GM12878 (cell line): ENCODE data around the gene OOSP3. TPM values are rescaled to one million over a fixed set of nuclear protein-coding genes. Genes with fewer than 3 reads are reported as not detected.

Experiments
- ATAC-seq: fragments of 200-7000 bp; cut with Tn5 transposase; 3 replicates; pipeline ENCODE4 v1.9.1; 2020; ENCODE audit warnings: mild to moderate bottlenecking, moderate library complexity
- BruUV-seq: library from RNA; stranded (reverse); fragments of 400-500 nt; replicated peaks from 2 replicates; lab custom pipeline; 2021; lab: Mats Ljungman, UMichigan
- CTCF ChIA-PET: fragments of 300-600 bp; sonication (Branson Sonifier 250); formaldehyde crosslinking; extraction: SDS; loops from one replicate; lab custom pipeline; 2021; ENCODE audit warnings: inconsistent platforms; lab: Yijun Ruan, JAX
- POLR2A ChIA-PET: fragments of 350-600 bp; formaldehyde crosslinking; extraction: SDS; loops from one replicate; lab custom pipeline; 2021; ENCODE audit warnings: inconsistent platforms; lab: Charles Lee
- RAD21 ChIA-PET: fragments of 300-600 bp; sonication (Branson Sonifier 250); formaldehyde crosslinking; loops from one replicate; lab custom pipeline; 2023; ENCODE audit warnings: antibody characterized with exemption; ENCODE audit not compliant: unreplicated experiment; lab: Charles Lee
- SMC1A ChIA-PET: fragments of 300-600 bp; sonication (Branson Sonifier 250); formaldehyde crosslinking; loops from one replicate; lab custom pipeline; 2023; ENCODE audit not compliant: unreplicated experiment, uncharacterized antibody; lab: Charles Lee
- DNase-seq: peaks from one replicate; pipeline ENCODE4 v3.0.0-alpha.2; 2011; ENCODE audit warnings: low read depth, low spot score
- FAIRE-seq: peaks from 3 replicates; lab custom pipeline; 2011; peaks lifted over from hg19 to GRCh38; lab: Jason Lieb, UNC
- H2AFZ ChIP-seq: 2 replicates; pipeline ENCODE4 v1.6.0; 2011; ENCODE audit warnings: low read depth, low read length, control low read depth; ENCODE audit not compliant: control insufficient read depth
- H3K27ac ChIP-seq: 2 replicates; pipeline ENCODE4 v1.5.1; 2011; ENCODE audit warnings: control low read depth; ENCODE audit not compliant: control insufficient read depth, insufficient read depth
- H3K27me3 ChIP-seq, 2 experiments: replicated peaks in 1 of 2; 2 replicates each; pipeline versions ENCODE4 v1.6.0 to v1.6.1; 2011; ENCODE audit warnings: low read length in 1 of 2; ENCODE audit not compliant: control insufficient read depth in 2 of 2, insufficient read depth in 2 of 2
- H3K36me3 ChIP-seq, 2 experiments: 2 replicates each; pipeline ENCODE4 v1.5.1; 2011; ENCODE audit warnings: low read length in 1 of 2; ENCODE audit not compliant: control insufficient read depth in 2 of 2, insufficient read depth in 2 of 2
- H3K4me1 ChIP-seq: 2 replicates; pipeline ENCODE4 v1.6.1; 2011; ENCODE audit warnings: mild to moderate bottlenecking, low read length, moderate library complexity, mixed read lengths; ENCODE audit not compliant: control insufficient read depth, insufficient read depth
- H3K4me2 ChIP-seq: 2 replicates; pipeline ENCODE4 v1.6.0; 2011; ENCODE audit warnings: control low read depth; ENCODE audit not compliant: control insufficient read depth, insufficient read depth
- H3K4me3 ChIP-seq: fragments of 200-600 bp; sonication (generic); 2 replicates; pipeline ENCODE4 v1.5.1; 2016
- H3K79me2 ChIP-seq: 2 replicates; pipeline ENCODE4 v1.6.0; 2011; ENCODE audit warnings: low read length; ENCODE audit not compliant: control insufficient read depth, insufficient read depth
- H3K9ac ChIP-seq: 2 replicates; pipeline ENCODE4 v1.8.0; 2011; ENCODE audit warnings: low read length, control low read depth, mixed read lengths; ENCODE audit not compliant: control insufficient read depth, insufficient read depth
- H3K9me3 ChIP-seq: replicated peaks from 3 replicates; pipeline ENCODE4 v1.5.1; 2011; ENCODE audit warnings: mild to moderate bottlenecking, low read length; ENCODE audit not compliant: control insufficient read depth, insufficient read depth
- H4K20me1 ChIP-seq: 2 replicates; pipeline ENCODE4 v1.6.0; 2011; ENCODE audit not compliant: control insufficient read depth, insufficient read depth
- BHLHE40 ChIP-seq, 2 experiments: fragments of 450-650 bp in 1 of 2; IDR thresholded peaks; 2 replicates each; pipeline ENCODE4 v1.6.1; 2011 to 2017; ENCODE audit warnings: low read depth in 2 of 2, borderline replicate concordance in 1 of 2, improper control_type of control experiment in 1 of 2, low read length in 1 of 2, mild to moderate bottlenecking in 1 of 2
- CEBPB ChIP-seq, 2 experiments: fragments of 150-350 bp in 1 of 2; IDR thresholded peaks; 2 replicates each; pipeline ENCODE4 v1.6.1; 2012 to 2014; ENCODE audit warnings: low read depth in 2 of 2, low read length in 2 of 2, borderline replicate concordance in 1 of 2, inconsistent platforms in 1 of 2
- CREB1 ChIP-seq: IDR thresholded peaks from 2 replicates; pipeline ENCODE4 v1.6.1; 2012; ENCODE audit warnings: low read depth, mild to moderate bottlenecking, inconsistent platforms
- EGR1 ChIP-seq, 2 experiments: IDR thresholded peaks; 1 replicate in 1 of 2; 2 replicates in 1 of 2; pipeline ENCODE4 v1.6.1; 2011 to 2012; ENCODE audit warnings: low read depth in 2 of 2, low read length in 2 of 2, borderline replicate concordance in 1 of 2, mild to moderate bottlenecking in 1 of 2, moderate library complexity in 1 of 2
- ELK1 ChIP-seq: IDR thresholded peaks from 2 replicates; pipeline ENCODE4 v1.6.1; 2012; ENCODE audit warnings: low read depth, low read length, improper control_type of control experiment
- EZH2 ChIP-seq: IDR thresholded peaks from 2 replicates; pipeline ENCODE4 v1.6.1; 2012; ENCODE audit warnings: low read depth, mild to moderate bottlenecking, control low read depth, inconsistent platforms, low read length, borderline replicate concordance; ENCODE audit not compliant: control insufficient read depth
- HDAC6 ChIP-seq: fragments of 200-600 bp; sonication (generic); IDR thresholded peaks from one replicate; pipeline ENCODE4 v1.8.0; 2017; ENCODE audit warnings: antibody characterized with exemption; ENCODE audit not compliant: unreplicated experiment
- HDGF ChIP-seq: fragments of 450-650 bp; IDR thresholded peaks from 2 replicates; pipeline ENCODE4 v1.6.1; 2016; ENCODE audit warnings: antibody characterized with exemption
- IRF4 ChIP-seq: IDR thresholded peaks from 2 replicates; pipeline ENCODE4 v1.6.1; 2011; ENCODE audit warnings: low read depth, low read length
- NFYB ChIP-seq: IDR thresholded peaks from 2 replicates; pipeline ENCODE4 v1.6.1; 2011; ENCODE audit warnings: low read depth, mild to moderate bottlenecking, low read length, improper control_type of control experiment, moderate library complexity; ENCODE audit not compliant: insufficient read depth
- NR2C2 ChIP-seq: IDR thresholded peaks from 2 replicates; pipeline ENCODE4 v1.6.1; 2011; ENCODE audit warnings: borderline replicate concordance, low read depth; ENCODE audit not compliant: control insufficient read depth, insufficient read length
- NR2F1 ChIP-seq: fragments of 450-650 bp; conservative IDR thresholded peaks from 2 replicates; pipeline ENCODE4 v1.6.1; 2017; ENCODE audit warnings: mild to moderate bottlenecking
- SMAD5 ChIP-seq: IDR thresholded peaks from 2 replicates; pipeline ENCODE4 v1.6.1; 2016; ENCODE audit warnings: antibody characterized with exemption, low read depth
- ZBED1 ChIP-seq: IDR thresholded peaks from 2 replicates; pipeline ENCODE4 v1.6.1; 2016; ENCODE audit warnings: borderline replicate concordance
- WGBS: methylation state at CpG from one replicate; pipeline ENCODE4 v1.1.6; 2016; ENCODE audit warnings: low lambda C conversion rate; ENCODE audit not compliant: insufficient replicate concordance, insufficient coverage; ENCODE audit errors: missing lambda C conversion rate; 5-methylcytosine and 5-hydroxymethylcytosine counted together
- in situ Hi-C: fragments of 300-500 bp; cut with MboI; formaldehyde crosslinking; loops from 9 replicates; pipeline ENCODE4 v1.14.3; 2018; ENCODE audit warnings: mixed read lengths
- intact Hi-C: fragments of 100-400 bp; cut with micrococcal nuclease; formaldehyde crosslinking; loops from one replicate; pipeline ENCODE4 v1.14.2; 2022; ENCODE audit not compliant: unreplicated experiment
- polyA plus RNA-seq, 11 experiments: library from polyadenylated mRNA; depleted of rRNA in 4 of 11; unstranded in 6 of 11; stranded (reverse) in 5 of 11; fragments of >200 nt; fragmentation: Nextera tagmentation in 4 of 11; fragmentation: Illumina TruSeq in 1 of 11; extraction: Ambion mirVana in 4 of 11; extraction: Trizol in 1 of 11; gene quantifications; 1 replicate in 1 of 11; 2 replicates in 10 of 11; pipeline versions ENCODE4 v1.2.1 to v1.2.3, GENCODE V29; 2011 to 2016; ENCODE audit warnings: inconsistent platforms in 2 of 11, missing spikeins in 2 of 11, low read depth in 1 of 11
- total RNA-seq, 4 experiments: library from RNA; depleted of rRNA in 3 of 4; stranded (reverse); fragments of >200 nt in 3 of 4; fragmentation: Illumina TruSeq in 1 of 4; extraction: Trizol in 1 of 4; gene quantifications; 2 replicates each; pipeline versions ENCODE4 v1.2.1 to v1.2.3, GENCODE V29; 2013 to 2021
- TF ChIP-seq, protein P1 (sequence below): IDR thresholded peaks from 2 replicates; pipeline ENCODE4 v1.6.1; 2011; ENCODE audit warnings: borderline replicate concordance, low read depth, mild to moderate bottlenecking, moderate library complexity, low read length; ENCODE audit not compliant: insufficient read depth, poor library complexity, severe bottlenecking

The OOSP3 gene
- total and polyA plus RNA-seq, 10 of the 15 experiments (the other 5 are each of a cell fraction or from before 2014, with no cell fraction given): 0.07 TPM; not detected in 9

GRCh38 chr11:59877784-59878183 is 798 bp upstream of the OOSP3 start:
- Histone ChIP-seq H3K4me1 (no peaks in the 10 kb centered on the region), H4K20me1 (no peaks in the 10 kb centered on the region), H3K36me3 (no peaks in the 10 kb centered on the region), H3K9me3 (no peaks in the 10 kb centered on the region), H3K27me3 (no peaks in the 10 kb centered on the region), H3K79me2 (no peaks in the 10 kb centered on the region), H3K4me2 (no peak overlapping the region), H3K4me3 (no peak overlapping the region), H3K9ac (no peak overlapping the region), H2AFZ (no peak overlapping the region), H3K27ac (no peak overlapping the region)
- ChIA-PET POLR2A (no interaction called here), CTCF (no interaction called here), SMC1A (no interaction called here), RAD21 (no interaction called here)
- FAIRE-seq (no peak), ATAC-seq (no peak), DNase-seq (no peak)
- no peak for TF ChIP-seq BHLHE40 (IDR thresholded peaks at IDR 0.05; ENCODE audit: borderline replicate concordance in 1 of 2, low read depth in 2 of 2, low read length in 1 of 2)
- no peak for TF ChIP-seq NR2C2
- TF ChIP-seq EZH2: no peak
- TF ChIP-seq, protein P1, sequence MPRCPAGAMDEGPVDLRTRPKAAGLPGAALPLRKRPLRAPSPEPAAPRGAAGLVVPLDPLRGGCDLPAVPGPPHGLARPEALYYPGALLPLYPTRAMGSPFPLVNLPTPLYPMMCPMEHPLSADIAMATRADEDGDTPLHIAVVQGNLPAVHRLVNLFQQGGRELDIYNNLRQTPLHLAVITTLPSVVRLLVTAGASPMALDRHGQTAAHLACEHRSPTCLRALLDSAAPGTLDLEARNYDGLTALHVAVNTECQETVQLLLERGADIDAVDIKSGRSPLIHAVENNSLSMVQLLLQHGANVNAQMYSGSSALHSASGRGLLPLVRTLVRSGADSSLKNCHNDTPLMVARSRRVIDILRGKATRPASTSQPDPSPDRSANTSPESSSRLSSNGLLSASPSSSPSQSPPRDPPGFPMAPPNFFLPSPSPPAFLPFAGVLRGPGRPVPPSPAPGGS: no peak
- no TSS peak for BruUV-seq
- in situ Hi-C loops (no loop called here), intact Hi-C loops (no loop called here)

DNA sequence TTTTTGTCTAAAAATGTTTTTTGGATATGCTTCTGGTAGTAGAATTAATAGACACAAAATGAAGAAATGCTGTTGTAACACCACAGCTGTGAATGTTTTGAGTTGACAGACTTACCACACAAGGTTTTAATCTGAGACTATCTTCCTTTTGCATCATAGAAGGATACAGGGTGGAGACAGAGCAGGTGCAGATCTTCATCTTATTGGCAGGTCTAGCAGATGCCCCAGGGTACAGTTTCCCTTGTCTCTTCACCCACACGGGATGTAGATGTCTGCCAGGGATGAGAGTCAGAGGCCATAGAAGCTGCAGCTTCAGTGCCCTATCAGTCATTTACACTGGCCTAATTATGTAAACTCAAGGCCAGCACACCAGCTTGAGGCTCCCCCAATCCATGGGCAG is 985 bp downstream of the OOSP3 start:
- H3K27me3 ChIP-seq: no peaks in the 10 kb centered on the region
- TF ChIP-seq SMAD5: no peak
- TF ChIP-seq NFYB: no peak
- no peak for TF ChIP-seq EGR1 (IDR thresholded peaks at IDR 0.05; ENCODE audit: borderline replicate concordance in 1 of 2, low read depth in 2 of 2, low read length in 2 of 2)
- TF ChIP-seq CREB1: no peak
- TF ChIP-seq CEBPB (IDR thresholded peaks at IDR 0.05; ENCODE audit: borderline replicate concordance in 1 of 2, low read depth in 2 of 2, low read length in 2 of 2): no peak
- no peak for TF ChIP-seq ELK1
- TF ChIP-seq HDGF: no peak
- TF ChIP-seq NR2F1: no peak
- TF ChIP-seq IRF4: no peak
- TF ChIP-seq HDAC6: no peak
- TF ChIP-seq ZBED1: no peak

More for the DNA sequence above, 985 bp downstream of the OOSP3 start:
- Histone ChIP-seq H3K4me2 (no peak overlapping the region), H3K9ac (no peak overlapping the region), H3K27ac (no peak overlapping the region), H3K36me3 (no peaks in the 10 kb centered on the region), H3K4me1 (no peaks in the 10 kb centered on the region), H2AFZ (no peak overlapping the region), H3K4me3 (no peak overlapping the region), H3K9me3 (no peaks in the 10 kb centered on the region), H3K79me2 (no peaks in the 10 kb centered on the region), H4K20me1 (no peaks in the 10 kb centered on the region)
- RAD21 ChIA-PET: no interaction called here
- DNase-seq (no peak), ATAC-seq (no peak), FAIRE-seq (no peak)
- POLR2A ChIA-PET: no interaction called here
- BruUV-seq: no TSS peak
- in situ Hi-C loops: no loop called here
- intact Hi-C loops: no loop called here
- 0% methylated on average over 1 of the region's 1 CpG for WGBS
- SMC1A ChIA-PET: no interaction called here
- CTCF ChIA-PET: no interaction called here
